ENCODE data around the gene VSIG10.

GRCh38 chr12:118025168-118025567, 78.6 kb downstream of the VSIG10 start:
- TF ChIP-seq TEAD4 (IDR thresholded peaks at IDR 0.05) (no peak), RAD21 (IDR thresholded peaks at IDR 0.05; ENCODE audit: low read depth) (no peak), TAF1 (IDR thresholded peaks at IDR 0.05; ENCODE audit: low read depth) (no peak), CEBPB (IDR thresholded peaks at IDR 0.05) (no peak), EP300 (IDR thresholded peaks at IDR 0.05; ENCODE audit: borderline replicate concordance) (no peak), USF1 (IDR thresholded peaks at IDR 0.05) (no peak), FOXM1 (IDR thresholded peaks at IDR 0.05; ENCODE audit: borderline replicate concordance, low read depth) (no peak), MAX (IDR thresholded peaks at IDR 0.05) (no peak), TCF12 (IDR thresholded peaks at IDR 0.05; ENCODE audit: low read depth) (no peak), REST (IDR thresholded peaks at IDR 0.05; ENCODE audit: low read depth) (no peak), YY1 (IDR thresholded peaks at IDR 0.05; ENCODE audit: low read depth) (no peak), CREB1 (IDR thresholded peaks at IDR 0.05; ENCODE audit: low read depth) (no peak), ZBTB7A (IDR thresholded peaks at IDR 0.05; ENCODE audit: low read depth) (no peak), NFIC (IDR thresholded peaks at IDR 0.05) (no peak)

All from Ishikawa (cell line).